ENCODE measurements around the gene ADARB1. TPM values are rescaled to one million over a fixed set of nuclear protein-coding genes. Genes with fewer than 3 reads are reported as not detected.

ADARB1 gene
- total RNA-seq, 4 donors from 2014 or later, result 107 to 231 (median 201) TPM

GRCh38 chr21:45224189-45224938 is 150.0 kb downstream of the ADARB1 start:
- Histone ChIP-seq H3K4me3 (no peak overlapping the region), H3K27me3 (no peaks in the 10 kb centered on the region), H3K27ac (replicated peaks in 1 of 4) (no peak overlapping the region), H3K9me3 (no peaks in the 10 kb centered on the region), H3K4me1 (peaks cover 0 to 21% (median 17%) of the 10 kb centered on the region in 4 donors), H3K36me3 (peaks cover 36 to 54% (median 48%) of the 10 kb centered on the region in 4 donors)
- TF ChIP-seq POLR2AphosphoS5 (IDR thresholded peaks at IDR 0.05) (no peak), EP300 (IDR thresholded peaks at IDR 0.05) (no peak), POLR2A (IDR thresholded peaks at IDR 0.05; ENCODE audit: low read depth) (no peak), CTCF (IDR thresholded peaks at IDR 0.05) (no peak)
- no peak for DNase-seq (ENCODE audit: extremely low spot score)
- intact Hi-C loops (cut with DNase I), result no loop called here
- 79% methylated on average over 24 of the region's 24 CpGs for WGBS

GRCh38 chr21:45225041-45225740 is 150.8 kb downstream of the ADARB1 start:
- Histone ChIP-seq H3K27me3 (no peaks in the 10 kb centered on the region), H3K36me3 (peaks cover 36 to 46% (median 42%) of the 10 kb centered on the region in 4 donors), H3K9me3 (no peaks in the 10 kb centered on the region), H3K27ac (replicated peaks in 1 of 4) (no peak overlapping the region), H3K4me1 (peaks cover 0 to 18% (median 17%) of the 10 kb centered on the region in 4 donors), H3K4me3 (no peak overlapping the region)
- DNase-seq (ENCODE audit: extremely low spot score), result no peak
- intact Hi-C loops (cut with DNase I), result loop anchor here (5.0 kb wide), 1 partner anchor 88 kb away; no protein-coding TSS in a partner anchor
- no peak for TF ChIP-seq POLR2AphosphoS5 (IDR thresholded peaks at IDR 0.05)
- TF ChIP-seq EP300 (IDR thresholded peaks at IDR 0.05), result no peak
- no peak for TF ChIP-seq POLR2A (IDR thresholded peaks at IDR 0.05; ENCODE audit: low read depth)
- TF ChIP-seq CTCF (IDR thresholded peaks at IDR 0.05), result no peak
- WGBS, result 81% methylated on average over 11 of the region's 11 CpGs

DNA sequence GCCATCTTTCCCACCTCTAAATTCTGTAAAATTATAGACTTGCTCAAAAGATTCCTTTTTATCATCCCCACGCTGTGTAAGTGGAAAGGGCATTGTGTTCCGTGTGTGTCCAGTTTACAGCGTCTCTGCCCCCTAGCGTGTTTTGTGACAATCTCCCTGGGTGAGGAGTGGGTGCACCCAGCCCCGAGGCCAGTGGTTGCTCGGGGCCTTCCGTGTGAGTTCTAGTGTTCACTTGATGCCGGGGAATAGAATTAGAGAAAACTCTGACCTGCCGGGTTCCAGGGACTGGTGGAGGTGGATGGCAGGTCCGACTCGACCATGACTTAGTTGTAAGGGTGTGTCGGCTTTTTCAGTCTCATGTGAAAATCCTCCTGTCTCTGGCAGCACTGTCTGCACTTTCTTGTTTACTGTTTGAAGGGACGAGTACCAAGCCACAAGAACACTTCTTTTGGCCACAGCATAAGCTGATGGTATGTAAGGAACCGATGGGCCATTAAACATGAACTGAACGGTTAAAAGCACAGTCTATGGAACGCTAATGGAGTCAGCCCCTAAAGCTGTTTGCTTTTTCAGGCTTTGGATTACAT is 151.5 kb downstream of the ADARB1 start:
- no peak for TF ChIP-seq CTCF (IDR thresholded peaks at IDR 0.05)
- TF ChIP-seq EP300 (IDR thresholded peaks at IDR 0.05), result no peak
- no peak for TF ChIP-seq POLR2A (IDR thresholded peaks at IDR 0.05; ENCODE audit: low read depth)
- TF ChIP-seq POLR2AphosphoS5 (IDR thresholded peaks at IDR 0.05), result peak in 1 of 2 donors; percentile 3
- no peaks in the 10 kb centered on the region for H3K9me3 ChIP-seq
- 81% methylated on average over 15 of the region's 16 CpGs for WGBS
- intact Hi-C loops (cut with DNase I), result loop anchor here (5.0 kb wide), 1 partner anchor 89 kb away; no protein-coding TSS in a partner anchor
- H3K27ac ChIP-seq (replicated peaks in 1 of 4), result no peak overlapping the region
- H3K27me3 ChIP-seq, result no peaks in the 10 kb centered on the region
- no peak overlapping the region for H3K4me3 ChIP-seq
- peaks cover 0 to 18% (median 17%) of the 10 kb centered on the region in 4 donors for H3K4me1 ChIP-seq
- no peak for DNase-seq (ENCODE audit: extremely low spot score)
- H3K36me3 ChIP-seq, result peaks cover 31 to 40% (median 36%) of the 10 kb centered on the region in 4 donors

GRCh38 chr21:45226540-45227326 is 152.4 kb downstream of the ADARB1 start:
- Histone ChIP-seq H3K36me3 (peaks cover 22 to 31% (median 27%) of the 10 kb centered on the region in 4 donors), H3K27ac (replicated peaks in 1 of 4) (no peak overlapping the region), H3K4me3 (no peak overlapping the region), H3K27me3 (no peaks in the 10 kb centered on the region), H3K9me3 (no peaks in the 10 kb centered on the region), H3K4me1 (peaks cover 0 to 18% (median 17%) of the 10 kb centered on the region in 4 donors)
- DNase-seq (ENCODE audit: extremely low spot score), result no peak
- WGBS, result 62% methylated on average over 15 of the region's 15 CpGs
- intact Hi-C loops (cut with DNase I), result loop anchor here (5.0 kb wide), 1 partner anchor 89 kb away; no protein-coding TSS in a partner anchor
- peak in 1 of 2 donors; percentile 37 for TF ChIP-seq POLR2AphosphoS5 (IDR thresholded peaks at IDR 0.05)
- no peak for TF ChIP-seq EP300 (IDR thresholded peaks at IDR 0.05)
